HG02840 (cell line): Measurements from ENCODE around the gene ANKRD23.
"Not testable (repeated sequence)": the region's sequence is repeated elsewhere in the genome, so short reads cannot be mapped to it uniquely, and the experiment has no call there.

ENCODE experiments used
- ATAC-seq: cut with Tn5 transposase; IDR thresholded peaks from one replicate; pipeline ENCODE4 v1.9.1; 2021; ENCODE audit warnings: mild to moderate bottlenecking, moderate library complexity, moderate number of reproducible peaks; ENCODE audit not compliant: unreplicated experiment, low FRiP score

ANKRD23 gene

GRCh38 chr2:96843538-96844268 is at the start of gene ANKRD23:
Gene ANKRD23 (minus strand): TSS chr2:96844021. CDS start chr2:96843992, 29 bp downstream.
- no peak for ATAC-seq

- no peak for ATAC-seq
Observed at GRCh38 chr2:96891591-96892333, 47.9 kb upstream of the ANKRD23 start.

DNA sequence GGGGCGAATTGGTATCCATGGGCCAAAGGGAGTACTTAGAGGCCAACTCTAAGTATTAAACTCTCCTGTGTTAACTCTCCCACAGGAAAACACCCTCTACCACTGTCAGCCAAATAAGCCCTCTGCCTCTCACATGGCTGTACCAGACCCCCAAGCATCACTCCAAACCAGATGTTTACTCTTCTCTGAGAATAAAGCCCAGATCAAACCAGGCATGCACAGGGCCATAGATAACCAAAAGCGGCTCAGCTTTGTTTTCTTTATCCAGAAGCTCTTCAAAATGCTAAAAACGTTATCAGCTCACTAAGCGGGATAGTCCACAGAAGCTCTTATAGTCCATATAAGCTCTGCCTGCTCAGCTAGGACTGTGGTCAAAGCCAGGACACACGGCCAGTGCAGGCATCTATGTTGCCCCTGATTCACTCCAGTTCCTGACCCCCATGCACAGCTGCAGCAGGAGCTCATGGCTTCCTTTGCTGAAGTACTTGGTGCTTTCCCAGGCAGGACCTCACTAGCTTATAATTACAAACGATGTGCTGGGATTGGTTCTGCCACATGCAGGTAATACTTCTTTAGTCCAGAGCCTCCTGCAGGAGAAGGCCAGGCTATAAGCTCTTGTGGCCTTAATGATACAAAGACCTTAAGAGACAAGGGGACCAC is 47.0 kb upstream of the ANKRD23 start:
- ATAC-seq = no peak

DNA sequence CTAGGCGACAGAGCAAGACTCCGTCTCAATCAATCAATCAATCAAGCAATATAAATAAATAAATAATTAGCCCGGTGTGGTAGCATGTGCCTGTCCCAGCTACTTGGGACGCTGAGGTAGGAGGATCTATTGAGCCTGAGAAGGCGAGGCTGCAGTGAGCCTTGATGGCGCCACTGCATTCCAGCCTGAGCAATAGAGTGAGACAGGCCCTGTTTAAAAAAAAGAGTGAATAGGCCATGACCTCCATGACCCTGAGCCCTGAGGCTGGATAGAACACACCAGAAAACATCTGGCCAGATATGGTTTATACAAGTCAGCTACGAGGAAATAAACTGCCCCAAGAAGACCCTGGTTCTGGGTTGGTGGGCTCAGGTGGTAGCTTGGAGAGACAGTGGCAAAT is 46.4 kb upstream of the ANKRD23 start:
- ATAC-seq = no peak

DNA sequence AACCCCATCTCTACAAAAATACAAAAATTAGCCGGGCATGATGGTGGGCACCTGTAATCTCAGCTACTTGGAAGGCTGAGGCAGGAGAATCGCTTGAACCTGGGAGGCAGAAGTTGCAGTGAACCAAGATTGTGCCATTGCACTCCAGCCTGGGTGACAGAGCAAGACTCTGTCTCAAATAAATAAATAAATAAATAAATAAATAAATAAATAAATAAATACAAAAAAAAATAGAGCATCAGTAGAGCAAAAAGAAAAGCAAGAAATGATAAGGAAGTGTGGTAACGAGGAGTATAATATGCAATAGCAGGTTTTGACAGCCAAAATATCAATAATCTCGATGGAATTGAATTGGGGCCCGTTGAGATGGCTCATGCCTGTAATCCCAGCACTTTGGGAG is 45.7 kb upstream of the ANKRD23 start:
- not testable (repeated sequence) for ATAC-seq

DNA sequence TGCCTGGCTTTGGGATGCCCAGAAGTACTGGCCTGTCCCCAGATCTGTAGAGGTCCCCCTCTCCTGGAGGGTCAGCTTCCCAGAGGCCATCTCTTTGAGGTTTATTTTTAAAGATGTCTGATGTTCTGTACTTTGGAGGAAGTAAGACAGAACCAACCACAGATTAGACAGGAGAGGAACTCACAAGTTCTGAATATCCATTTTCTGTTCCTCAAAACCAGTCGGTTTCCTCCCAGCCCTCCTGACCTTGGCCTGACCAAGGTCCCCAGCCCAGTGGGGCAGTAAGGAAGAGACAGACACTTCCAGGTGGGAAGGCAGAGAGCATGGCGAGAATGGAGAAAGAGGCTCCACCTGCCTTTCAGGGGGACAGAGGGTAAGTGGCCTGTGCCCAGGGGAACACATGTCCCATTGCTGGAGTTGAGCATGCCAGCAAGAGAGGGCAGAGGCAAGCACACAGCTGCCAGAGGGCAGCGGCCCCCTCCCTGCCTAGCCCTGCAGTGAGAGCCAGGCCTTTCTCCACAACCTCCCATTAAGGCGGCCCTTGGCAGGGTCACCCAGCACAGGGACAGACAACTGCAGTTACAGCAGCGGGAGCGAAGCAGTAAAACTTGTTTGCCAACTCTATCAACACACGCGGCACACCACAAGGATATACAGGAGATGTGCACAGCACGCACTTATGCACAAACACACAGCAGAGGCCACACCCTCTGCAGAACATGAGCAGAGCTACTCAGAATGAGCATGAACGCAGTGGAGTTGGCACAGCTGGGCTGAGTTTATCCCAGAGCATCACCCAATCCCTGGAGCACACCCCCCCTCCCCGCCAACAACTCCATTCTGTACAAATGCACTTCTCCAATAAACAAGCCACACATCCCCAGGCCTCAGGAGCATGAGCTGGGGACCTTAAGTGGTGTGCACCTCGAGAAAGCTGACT is 44.5 kb upstream of the ANKRD23 start:
- no peak for ATAC-seq

DNA sequence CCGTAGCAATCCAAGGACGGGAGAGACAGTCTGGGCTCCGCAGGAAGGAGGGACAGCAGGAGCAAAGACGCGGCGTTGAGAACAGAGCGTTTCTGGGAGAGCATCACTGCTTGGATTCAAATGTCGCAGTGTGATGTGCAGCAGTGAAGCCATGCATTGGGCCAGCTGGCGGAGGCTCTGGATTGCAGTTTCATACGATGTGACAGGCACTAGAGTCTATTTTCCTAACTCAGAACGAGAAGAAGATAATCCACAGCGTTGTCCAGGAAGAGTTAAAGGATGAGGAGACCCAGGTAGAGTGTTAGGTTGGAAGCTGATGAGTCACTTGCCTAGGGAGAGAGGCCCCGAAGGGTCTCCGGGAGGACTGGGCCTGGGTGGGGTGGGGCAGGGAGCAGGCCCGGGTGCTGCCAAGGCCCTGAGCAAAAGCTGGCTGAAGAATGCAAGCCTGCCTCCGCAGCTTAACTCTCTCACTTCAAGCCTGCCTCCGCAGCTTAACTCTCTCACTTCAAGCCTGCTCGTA is 43.7 kb upstream of the ANKRD23 start:
- ATAC-seq = no peak

GRCh38 chr2:96885432-96886347 is 41.9 kb upstream of the ANKRD23 start:
- no peak for ATAC-seq

- ATAC-seq = no peak
Observed at GRCh38 chr2:96884299-96885094, 40.7 kb upstream of the ANKRD23 start.

- no peak for ATAC-seq
Observed at GRCh38 chr2:96883306-96883705, 39.5 kb upstream of the ANKRD23 start.

- ATAC-seq = no peak
Observed at GRCh38 chr2:96882906-96883305, 39.1 kb upstream of the ANKRD23 start.

- no peak for ATAC-seq
Observed at GRCh38 chr2:96882230-96882629, 38.4 kb upstream of the ANKRD23 start.

DNA sequence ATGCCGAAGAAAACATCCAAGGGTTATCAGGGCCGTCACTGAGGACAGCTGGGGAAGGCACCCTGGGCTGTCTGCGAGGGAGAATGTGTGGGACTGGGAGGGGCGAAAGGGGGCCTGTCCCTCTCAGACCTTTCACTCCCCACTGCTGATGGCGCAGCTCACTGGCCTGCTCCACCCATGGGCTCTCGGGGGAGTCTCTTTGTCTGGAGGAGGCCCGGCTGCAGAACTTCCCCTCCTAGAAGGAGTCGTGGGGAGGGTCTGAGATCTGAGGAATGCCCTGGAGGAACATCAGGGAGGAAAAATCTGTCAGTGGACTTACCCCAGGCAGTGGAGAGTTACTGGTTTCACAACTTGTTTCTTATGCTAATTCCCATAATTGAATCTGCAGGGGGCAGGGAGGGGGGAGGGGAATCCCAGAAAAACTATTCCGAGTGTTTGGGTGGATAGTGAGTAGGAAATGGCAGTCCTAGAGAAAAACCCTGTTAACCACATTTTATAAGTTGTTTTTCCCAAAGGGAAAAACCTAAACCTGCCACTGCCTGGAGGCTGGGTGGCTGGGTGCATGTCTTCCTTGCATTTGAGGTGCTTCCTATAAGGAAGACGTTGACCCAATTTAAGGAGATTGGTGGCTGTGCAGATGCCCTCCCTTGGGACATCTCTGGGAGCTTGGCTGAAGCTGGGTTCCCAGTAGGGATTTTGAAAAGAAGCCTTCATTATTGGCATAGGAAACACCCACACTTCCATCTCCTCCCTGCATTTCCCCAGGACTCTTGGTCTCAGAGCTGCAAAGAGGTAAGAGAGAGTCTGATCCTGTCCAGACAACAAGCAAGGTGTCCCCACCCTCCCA is 37.8 kb upstream of the ANKRD23 start:
- ATAC-seq = no peak

DNA sequence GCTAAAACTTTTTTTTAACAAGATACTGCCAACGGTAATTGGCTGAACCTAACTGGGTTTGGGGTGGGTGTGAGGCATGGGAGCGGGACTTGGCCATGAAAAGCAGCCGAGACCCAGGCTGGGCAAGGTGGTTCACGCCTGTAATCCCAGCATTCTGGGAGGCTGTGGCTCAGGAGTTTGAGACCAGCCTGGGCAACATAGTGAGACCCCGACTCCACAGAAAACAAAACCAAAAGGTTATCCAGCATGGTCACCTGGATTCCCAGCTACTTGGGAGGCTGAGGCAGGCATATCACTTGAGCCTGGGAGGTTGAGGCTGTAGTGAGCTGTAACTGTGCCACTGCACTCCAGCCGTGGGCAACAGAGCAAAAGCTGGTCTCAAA is 37.1 kb upstream of the ANKRD23 start:
- ATAC-seq = no peak

DNA sequence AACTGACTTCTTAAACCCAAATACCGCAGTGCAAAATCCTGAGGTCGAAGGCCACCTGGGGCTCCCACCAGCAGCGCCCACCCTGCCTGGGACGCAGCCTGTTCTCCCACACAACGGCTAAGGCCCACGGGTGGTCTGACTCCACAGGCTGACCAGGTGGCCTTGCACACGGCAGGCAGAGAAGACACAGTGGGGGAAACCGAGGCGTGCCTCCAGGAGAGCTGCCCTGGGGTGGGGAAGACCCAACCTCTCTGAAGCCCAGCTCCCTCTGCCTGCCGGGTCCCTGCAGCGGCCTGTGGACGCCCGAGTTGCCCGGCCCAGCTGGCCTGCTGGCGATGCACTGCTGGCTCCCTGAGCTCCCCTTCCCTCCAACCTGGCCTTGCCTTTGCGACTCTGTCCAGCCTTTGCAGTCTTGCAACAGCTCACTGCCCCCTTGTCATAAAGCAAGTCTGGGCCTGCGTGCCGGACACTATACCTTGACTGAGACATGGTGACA is 35.8 kb upstream of the ANKRD23 start:
- ATAC-seq = no peak

- no peak for ATAC-seq
Observed at GRCh38 chr2:96878796-96879544, 35.1 kb upstream of the ANKRD23 start.

DNA sequence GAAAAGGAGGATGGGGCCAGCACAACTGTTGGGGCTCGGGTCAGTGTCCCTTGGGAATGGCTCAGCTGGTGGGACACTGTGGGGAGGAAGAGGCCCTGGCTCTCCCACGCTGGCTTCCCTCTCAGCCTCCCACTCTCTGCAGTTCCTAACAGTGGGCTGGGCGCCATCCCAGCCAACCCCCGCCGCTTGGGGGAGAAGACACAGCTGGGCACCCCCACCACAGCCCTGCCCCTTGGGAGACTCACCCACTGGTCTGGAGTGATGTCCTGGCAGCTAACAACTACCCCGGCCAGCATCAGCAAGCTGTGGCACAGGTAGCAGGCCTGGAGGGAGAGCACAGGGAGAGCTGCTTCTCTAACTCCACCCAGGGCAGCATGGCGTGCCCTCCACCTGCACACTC is 34.4 kb upstream of the ANKRD23 start:
- ATAC-seq = no peak
